T47D (cell line): ENCODE measurements around the gene SLC24A4.
"Not testable (repeated sequence)": the region's sequence is repeated elsewhere in the genome, so short reads cannot be mapped to it uniquely, and the experiment has no call there.

Experiments
- DNase-seq, 2 experiments: peaks; one replicate each; pipeline versions ENCODE4 v3.0.0 to v3.0.0-alpha.2; 2011 to 2012; ENCODE audit warnings: low read depth in 1 of 2, low spot score in 1 of 2
- JUND ChIP-seq: IDR thresholded peaks from 2 replicates; pipeline ENCODE4 v1.6.1; 2012; ENCODE audit warnings: low read depth
- in situ Hi-C: cut with HindIII; loops from 2 replicates; pipeline ENCODE4 v1.10.0; 2016; ENCODE audit warnings: low sequenced_read_pairs, low pct_unique_long_range_greater_than_20kb

Gene SLC24A4

DNA sequence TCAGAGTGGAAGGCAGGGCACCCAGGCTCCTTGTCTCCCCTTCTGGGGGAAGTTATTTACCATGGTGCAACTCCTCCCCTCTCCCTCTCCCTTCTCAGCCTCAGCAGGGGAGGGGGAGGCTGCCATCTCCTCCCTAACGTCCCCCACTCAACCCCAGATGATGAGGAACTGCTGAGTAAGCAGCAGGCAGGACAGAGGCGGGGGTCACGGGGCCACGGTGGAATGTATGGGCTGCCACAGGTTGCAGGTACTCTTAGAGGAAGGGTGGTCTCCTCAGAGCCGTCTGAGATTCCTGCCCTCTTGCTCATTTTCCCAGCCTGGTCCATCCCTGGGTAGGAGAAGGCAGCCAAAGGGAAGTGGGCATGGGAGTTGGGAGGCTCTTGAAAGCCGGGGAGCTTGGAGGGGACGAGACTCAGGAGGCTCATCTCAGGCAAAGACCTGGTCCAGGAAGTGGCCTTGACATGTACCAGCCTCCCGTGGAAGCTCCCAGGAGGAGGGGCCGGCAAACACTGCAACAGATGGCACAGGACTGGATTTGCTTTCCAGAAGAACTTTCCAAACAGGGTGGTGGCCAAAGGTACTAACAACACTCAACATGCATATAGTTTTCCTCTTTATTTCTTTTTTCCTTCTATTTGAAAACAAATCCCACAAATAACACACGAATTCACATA lies 209.7 kb downstream of the SLC24A4 start:
- TF ChIP-seq JUND, result no peak
- in situ Hi-C loops, result no loop called here
- DNase-seq, result no peak

- DNase-seq, result no peak
- in situ Hi-C loops, result no loop called here
- no peak for TF ChIP-seq JUND
Observed at GRCh38 chr14:92534932-92535643, 212.1 kb downstream of the SLC24A4 start.

DNA sequence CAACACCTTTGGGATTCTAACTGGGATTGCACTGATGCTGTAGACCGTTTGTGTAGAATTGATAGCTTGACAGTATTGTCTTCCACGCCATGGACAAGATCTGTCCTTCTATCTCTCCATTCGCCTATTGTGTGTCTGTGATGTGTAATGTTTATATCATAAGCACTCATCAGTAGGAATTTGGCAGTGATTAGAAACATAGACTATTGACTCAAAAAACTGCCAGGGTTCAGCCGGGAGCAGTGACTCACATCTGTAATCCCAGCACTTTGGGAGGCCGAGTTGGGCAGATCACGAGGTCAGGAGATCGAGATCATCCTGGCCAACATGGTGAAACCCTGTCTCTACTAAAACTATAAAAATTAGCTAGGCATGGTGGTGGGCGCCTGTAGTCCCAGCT lies 213.3 kb downstream of the SLC24A4 start:
- in situ Hi-C loops, DNase-seq: not testable (repeated sequence)

DNA sequence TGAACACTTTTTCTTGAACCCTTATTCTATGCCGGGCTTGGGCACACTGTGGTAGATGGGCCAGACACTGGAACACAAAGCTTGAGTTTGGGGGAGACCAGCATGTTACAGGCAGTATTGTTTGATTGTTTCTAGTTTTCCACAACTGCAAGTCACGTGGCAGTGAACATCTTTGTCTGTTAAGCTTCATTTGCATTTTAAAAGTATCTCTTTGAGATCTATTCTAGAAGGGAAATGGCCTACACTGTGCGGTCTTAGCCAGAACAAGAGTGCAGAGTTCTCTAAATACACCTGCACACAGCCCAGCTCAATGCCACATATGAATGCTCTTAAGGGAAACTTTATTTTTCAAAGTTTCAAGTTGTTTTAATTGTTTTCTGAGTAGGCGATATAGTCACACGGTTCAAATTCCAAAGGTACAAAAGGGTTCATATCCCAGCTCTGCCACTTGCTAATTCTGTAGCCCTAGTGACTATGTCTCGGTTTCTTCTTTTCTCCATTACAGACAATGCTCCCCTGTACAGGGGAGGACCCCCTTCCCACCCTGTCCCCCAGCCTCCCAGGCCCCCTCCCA lies 215.5 kb downstream of the SLC24A4 start:
- in situ Hi-C loops, result no loop called here
- no peak for TF ChIP-seq JUND
- DNase-seq, result no peak

DNA sequence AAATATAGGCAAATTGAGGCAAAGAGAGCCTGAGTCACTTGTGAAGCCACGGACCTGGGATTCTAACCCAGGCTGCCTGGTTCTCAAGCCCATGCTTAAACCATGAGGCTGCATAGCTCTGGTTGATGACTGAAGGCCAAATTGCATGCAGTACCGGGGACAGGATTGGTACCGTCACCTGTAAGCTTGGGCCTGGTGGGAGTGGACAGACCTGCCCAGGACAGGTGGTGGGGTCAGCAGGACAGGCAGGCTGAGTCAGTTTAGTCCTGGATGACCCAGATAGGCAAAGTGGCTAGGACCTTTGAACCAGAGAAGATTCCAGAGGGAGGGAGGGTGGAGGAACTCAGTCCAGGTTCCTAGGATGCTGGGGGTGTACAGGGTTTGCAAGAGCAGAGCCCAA lies 216.5 kb downstream of the SLC24A4 start:
- in situ Hi-C loops, result no loop called here
- no peak for TF ChIP-seq JUND
- no peak for DNase-seq

GRCh38 chr14:92539875-92540274 lies 216.9 kb downstream of the SLC24A4 start:
- in situ Hi-C loops, result no loop called here
- no peak for DNase-seq
- no peak for TF ChIP-seq JUND

DNA sequence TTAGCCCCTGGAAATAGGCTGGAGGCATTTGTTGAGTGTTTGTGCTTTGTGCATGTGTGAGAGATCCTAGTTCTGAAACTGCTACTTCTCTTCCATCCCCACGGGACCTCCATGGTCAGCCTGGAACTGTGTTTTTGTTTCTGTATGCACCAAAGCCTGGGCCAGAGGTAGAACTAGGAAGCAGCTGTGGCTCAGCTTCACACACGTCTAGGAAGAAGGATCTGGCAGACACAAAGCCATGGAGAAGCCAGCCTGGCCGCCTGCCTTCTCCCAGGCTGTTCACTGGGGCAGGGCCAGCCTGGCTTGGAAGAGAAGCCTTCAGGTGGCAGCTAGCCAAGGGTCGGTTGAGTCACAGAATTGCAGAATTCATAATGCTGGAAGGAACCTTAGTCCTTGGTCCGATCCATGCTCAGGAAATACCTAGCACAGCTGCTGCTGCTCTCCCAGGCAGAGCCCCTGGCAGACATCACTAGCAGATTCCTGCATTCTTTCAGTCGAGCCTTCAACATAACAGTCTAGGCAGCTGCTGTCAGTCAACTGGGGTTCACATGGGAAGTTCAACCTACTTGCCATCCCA lies 217.6 kb downstream of the SLC24A4 start:
- in situ Hi-C loops, result no loop called here
- TF ChIP-seq JUND, result no peak
- peak in 1 of 2 experiments; percentile 15 for DNase-seq

DNA sequence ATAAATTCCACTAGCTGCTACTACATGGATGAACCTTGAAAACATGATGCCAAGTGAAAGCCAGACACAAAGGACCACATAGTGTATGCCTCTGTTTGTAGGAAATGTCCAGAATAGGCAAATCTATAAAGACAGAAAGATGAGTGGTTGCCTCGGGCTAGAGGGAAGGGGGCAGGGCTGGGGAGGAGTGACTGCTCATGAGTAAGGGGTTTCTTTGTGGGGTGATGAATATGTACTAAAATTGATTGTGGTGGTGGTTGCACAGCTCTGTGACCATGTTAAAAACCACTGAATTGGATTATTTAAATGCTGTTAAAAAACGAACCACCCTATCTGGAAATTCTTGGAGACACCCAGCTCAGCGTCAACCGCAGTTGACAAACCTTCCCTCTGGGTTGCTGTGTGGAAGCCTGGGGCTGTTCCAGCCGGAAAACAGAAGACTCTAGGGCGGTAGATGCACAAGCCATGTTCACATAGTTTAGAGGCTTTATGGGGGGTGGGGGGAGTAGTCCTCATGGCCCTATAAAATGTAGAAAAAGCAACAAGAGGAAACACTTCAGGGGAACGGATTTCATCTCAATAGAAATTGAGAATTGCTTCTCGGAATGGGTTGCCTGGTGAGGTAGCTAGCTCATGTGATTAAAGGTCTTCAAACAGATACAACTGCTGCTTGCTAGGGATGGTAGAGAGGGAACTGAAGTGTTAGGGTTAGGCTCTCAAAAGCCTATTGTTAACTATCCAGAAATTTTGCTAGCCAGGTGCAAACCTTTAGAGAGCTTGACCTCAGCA lies 220.0 kb downstream of the SLC24A4 start:
- TF ChIP-seq JUND, result no peak
- DNase-seq, result no peak
- in situ Hi-C loops, result no loop called here

- peak in 1 of 2 experiments; percentile 43 for DNase-seq
- no peak for TF ChIP-seq JUND
- in situ Hi-C loops, result no loop called here
Observed at GRCh38 chr14:92544051-92544720, 221.2 kb downstream of the SLC24A4 start.

GRCh38 chr14:92546347-92547053 lies 223.5 kb downstream of the SLC24A4 start:
- in situ Hi-C loops, result no loop called here
- DNase-seq, result no peak
- TF ChIP-seq JUND, result no peak

- no peak for DNase-seq
- no peak for TF ChIP-seq JUND
- in situ Hi-C loops, result no loop called here
Observed at GRCh38 chr14:92549105-92549858, 226.3 kb downstream of the SLC24A4 start.
